B cell (primary cell): ENCODE data around the gene ZNF319. TPM values are rescaled to one million over a fixed set of nuclear protein-coding genes. Genes with fewer than 3 reads are reported as not detected.

Experiments used
- ATAC-seq: fragments of 200-7000 bp; cut with Tn5 transposase; one replicate; pipeline ENCODE4 v1.10.0; 2021; ENCODE audit warnings: low read depth, mild to moderate bottlenecking, moderate number of reproducible peaks, moderate library complexity
- CTCF ChIA-PET: fragments of 350-600 bp; sonication (Branson Sonifier 250); formaldehyde crosslinking; loops from one replicate; lab custom pipeline; 2021; ENCODE audit warnings: antibody characterized with exemption, inconsistent platforms; lab: Charles Lee
- POLR2A ChIA-PET: fragments of 350-600 bp; sonication (Branson Sonifier 250); formaldehyde crosslinking; loops from one replicate; lab custom pipeline; 2021; ENCODE audit warnings: antibody characterized with exemption; lab: Charles Lee
- DNase-seq: peaks from one replicate; pipeline ENCODE4 v3.0.0; 2013
- H2AFZ ChIP-seq: 2 replicates; pipeline ENCODE4 v1.6.1; 2012; ENCODE audit warnings: mild to moderate bottlenecking, low read depth, low read length; ENCODE audit not compliant: insufficient read depth, poor library complexity, severe bottlenecking
- H3K27ac ChIP-seq, 2 donors: 1 replicate in 1 of 2; 2 replicates in 1 of 2; pipeline ENCODE4 v1.5.1; 2012 to 2013; ENCODE audit warnings: low read length in 2 of 2, mild to moderate bottlenecking in 2 of 2, moderate library complexity in 1 of 2
- H3K27me3 ChIP-seq, 4 experiments: fragments of 200-600 bp in 1 of 4; sonication (generic) in 1 of 4; replicated peaks in 1 of 4; 1 replicate in 2 of 4; 2 replicates in 2 of 4; pipeline versions ENCODE4 v1.6.1 to v1.7.0; 2013 to 2016; ENCODE audit warnings: low read length in 3 of 4, mild to moderate bottlenecking in 2 of 4, mixed read lengths in 1 of 4, moderate library complexity in 1 of 4; ENCODE audit not compliant: insufficient read depth in 4 of 4, control insufficient read depth in 3 of 4; ENCODE audit errors: control extremely low read depth in 1 of 4
- H3K36me3 ChIP-seq, 2 experiments: replicated peaks in 1 of 2; 1 replicate in 1 of 2; 2 replicates in 1 of 2; pipeline versions ENCODE4 v1.6.1 to v1.7.1; 2013; ENCODE audit warnings: low read length in 1 of 2; ENCODE audit not compliant: insufficient read depth in 2 of 2, control insufficient read depth in 1 of 2; ENCODE audit errors: control extremely low read depth in 1 of 2, extremely low read depth in 1 of 2
- H3K4me1 ChIP-seq, 2 donors: fragments of 200-600 bp in 1 of 2; sonication (generic) in 1 of 2; 1 replicate in 1 of 2; 2 replicates in 1 of 2; pipeline versions ENCODE4 v1.5.1 to v1.6.1; 2013 to 2017; ENCODE audit warnings: low read length in 2 of 2; ENCODE audit not compliant: control insufficient read depth in 2 of 2, insufficient read depth in 2 of 2
- H3K4me2 ChIP-seq: replicated peaks from 2 replicates; pipeline ENCODE3; 2012; ENCODE audit warnings: mild to moderate bottlenecking, low read depth, low read length; ENCODE audit not compliant: poor library complexity, severe bottlenecking
- H3K4me3 ChIP-seq, 5 experiments: fragments of 200-600 bp in 1 of 5; sonication (generic) in 1 of 5; 1 replicate in 3 of 5; 2 replicates in 2 of 5; pipeline versions ENCODE4 v1.5.1 to v1.7.0; 2011 to 2016; ENCODE audit warnings: low read length in 4 of 5, mild to moderate bottlenecking in 4 of 5, low read depth in 2 of 5, control low read depth in 1 of 5, moderate library complexity in 1 of 5; ENCODE audit not compliant: insufficient read depth in 1 of 5; ENCODE audit errors: control extremely low read depth in 1 of 5, extremely low read depth in 1 of 5
- H3K79me2 ChIP-seq: fragments of 200-600 bp; sonication (generic); one replicate; pipeline ENCODE4 v1.6.0; 2016; ENCODE audit warnings: low read length; ENCODE audit not compliant: control insufficient read depth, insufficient read depth
- H3K9ac ChIP-seq: fragments of 200-600 bp; sonication (generic); 2 replicates; pipeline ENCODE4 v1.6.1; 2017; ENCODE audit warnings: mild to moderate bottlenecking, low read length, moderate library complexity
- H3K9me3 ChIP-seq, 3 donors: one replicate each; pipeline versions ENCODE4 v1.6.1 to v1.7.1; 2013; ENCODE audit warnings: low read length in 2 of 3; ENCODE audit not compliant: control insufficient read depth in 2 of 3, insufficient read depth in 1 of 3; ENCODE audit errors: control extremely low read depth in 1 of 3
- H4K20me1 ChIP-seq: 2 replicates; pipeline ENCODE4 v1.6.0; 2012; ENCODE audit warnings: mild to moderate bottlenecking, low read length; ENCODE audit not compliant: insufficient read depth, control insufficient read depth, poor library complexity, severe bottlenecking
- H3K27ac Mint-ChIP-seq: one replicate; pipeline ENCODE4 v1.8.0; 2021; ENCODE audit warnings: mixed read lengths
- H3K27me3 Mint-ChIP-seq: one replicate; pipeline ENCODE4 v1.8.0; 2021; ENCODE audit warnings: mixed read lengths
- H3K4me1 Mint-ChIP-seq: one replicate; pipeline ENCODE4 v1.8.0; 2021; ENCODE audit warnings: mixed read lengths
- H3K4me3 Mint-ChIP-seq: one replicate; pipeline ENCODE4 v1.8.0; 2021; ENCODE audit warnings: mixed read lengths
- H3K9me3 Mint-ChIP-seq: one replicate; pipeline ENCODE4 v1.8.0; 2022; ENCODE audit warnings: mixed read lengths; ENCODE audit not compliant: insufficient read depth
- EZH2 ChIP-seq: IDR thresholded peaks from 2 replicates; pipeline ENCODE4 v1.6.1; 2012; ENCODE audit warnings: borderline replicate concordance, low read depth, mild to moderate bottlenecking, moderate library complexity, low read length; ENCODE audit not compliant: insufficient read depth, poor library complexity, severe bottlenecking
- WGBS: methylation state at CpG from one replicate; pipeline ENCODE4 v1.1.5; 2013; ENCODE audit warnings: missing lambda C conversion rate; ENCODE audit not compliant: insufficient coverage; 5-methylcytosine and 5-hydroxymethylcytosine counted together
- intact Hi-C: fragments of 100-400 bp; cut with micrococcal nuclease; formaldehyde crosslinking; loops from one replicate; pipeline ENCODE4 v1.10.0; 2022
- polyA plus RNA-seq: library from polyadenylated mRNA; depleted of rRNA; stranded (reverse); fragments of >200 nt; gene quantifications from 2 replicates; pipeline ENCODE4 v1.2.3, GENCODE V29; 2012
- total RNA-seq, 2 donors: library from RNA; stranded (reverse); fragments of 120-200 nt in 1 of 2; gene quantifications; 1 replicate in 1 of 2; 2 replicates in 1 of 2; pipeline versions ENCODE4 v1.2.3 to v1.2.4, GENCODE V29; 2013 to 2022
- TF ChIP-seq, protein P1 (sequence below): fragments of 200-600 bp; IDR thresholded peaks from one replicate; pipeline ENCODE4 v1.8.0; 2022; ENCODE audit warnings: antibody characterized with exemption, mild to moderate bottlenecking

ZNF319 gene
- total and polyA plus RNA-seq, 2 donors (not counting 1 experiment from before 2014, with no cell fraction given), result 12.4 to 15.1 TPM

DNA sequence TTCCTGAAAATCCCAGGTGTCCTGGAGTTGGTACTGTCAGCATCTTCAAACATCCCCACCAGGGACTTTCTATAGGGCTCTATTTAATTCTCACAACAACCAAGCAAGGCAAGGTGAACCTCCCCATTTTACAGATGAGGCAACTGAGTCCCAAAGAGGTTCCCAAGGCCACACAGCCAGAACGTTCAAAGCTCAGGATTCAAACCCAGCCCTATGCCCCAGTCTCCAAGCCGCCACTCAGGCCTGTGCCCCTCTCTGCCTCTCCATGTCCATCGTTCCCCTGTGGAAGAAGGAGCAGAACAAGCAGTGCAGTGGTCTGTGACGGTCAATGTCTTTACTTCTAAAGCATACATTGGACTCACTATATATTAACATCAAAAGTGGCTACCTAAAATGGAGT, 6.1 kb downstream of the ZNF319 start:
- no peak overlapping the region for H3K4me3 ChIP-seq
- H4K20me1 ChIP-seq, result peaks cover 41% of the 10 kb centered on the region
- H3K4me1 ChIP-seq, result peaks cover 12 to 19% of the 10 kb centered on the region in 2 donors
- 90% methylated on average over 3 of the region's 4 CpGs for WGBS
- H2AFZ ChIP-seq, result no peak overlapping the region
- intact Hi-C loops, result no loop called here
- no peaks in the 10 kb centered on the region for H3K27me3 ChIP-seq
- ChIA-PET POLR2A (no interaction called here), CTCF (no interaction called here)
- H3K9me3 Mint-ChIP-seq, result no peaks in the 10 kb centered on the region
- no peak overlapping the region for H3K27ac Mint-ChIP-seq
- H3K79me2 ChIP-seq, result peaks cover 21% of the 10 kb centered on the region
- no peak overlapping the region for H3K9ac ChIP-seq
- ATAC-seq (no peak), DNase-seq (no peak)
- H3K4me2 ChIP-seq, result no peak overlapping the region
- H3K4me3 Mint-ChIP-seq, result no peak overlapping the region
- H3K9me3 ChIP-seq, result no peaks in the 10 kb centered on the region
- no peaks in the 10 kb centered on the region for H3K27me3 Mint-ChIP-seq
- TF ChIP-seq, protein P1, sequence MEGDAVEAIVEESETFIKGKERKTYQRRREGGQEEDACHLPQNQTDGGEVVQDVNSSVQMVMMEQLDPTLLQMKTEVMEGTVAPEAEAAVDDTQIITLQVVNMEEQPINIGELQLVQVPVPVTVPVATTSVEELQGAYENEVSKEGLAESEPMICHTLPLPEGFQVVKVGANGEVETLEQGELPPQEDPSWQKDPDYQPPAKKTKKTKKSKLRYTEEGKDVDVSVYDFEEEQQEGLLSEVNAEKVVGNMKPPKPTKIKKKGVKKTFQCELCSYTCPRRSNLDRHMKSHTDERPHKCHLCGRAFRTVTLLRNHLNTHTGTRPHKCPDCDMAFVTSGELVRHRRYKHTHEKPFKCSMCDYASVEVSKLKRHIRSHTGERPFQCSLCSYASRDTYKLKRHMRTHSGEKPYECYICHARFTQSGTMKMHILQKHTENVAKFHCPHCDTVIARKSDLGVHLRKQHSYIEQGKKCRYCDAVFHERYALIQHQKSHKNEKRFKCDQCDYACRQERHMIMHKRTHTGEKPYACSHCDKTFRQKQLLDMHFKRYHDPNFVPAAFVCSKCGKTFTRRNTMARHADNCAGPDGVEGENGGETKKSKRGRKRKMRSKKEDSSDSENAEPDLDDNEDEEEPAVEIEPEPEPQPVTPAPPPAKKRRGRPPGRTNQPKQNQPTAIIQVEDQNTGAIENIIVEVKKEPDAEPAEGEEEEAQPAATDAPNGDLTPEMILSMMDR, result no peak
- no peak for TF ChIP-seq EZH2
- peaks cover 0 to 23% of the 10 kb centered on the region in 2 experiments for H3K36me3 ChIP-seq
- no peak overlapping the region for H3K27ac ChIP-seq
- peaks cover 20% of the 10 kb centered on the region for H3K4me1 Mint-ChIP-seq

DNA sequence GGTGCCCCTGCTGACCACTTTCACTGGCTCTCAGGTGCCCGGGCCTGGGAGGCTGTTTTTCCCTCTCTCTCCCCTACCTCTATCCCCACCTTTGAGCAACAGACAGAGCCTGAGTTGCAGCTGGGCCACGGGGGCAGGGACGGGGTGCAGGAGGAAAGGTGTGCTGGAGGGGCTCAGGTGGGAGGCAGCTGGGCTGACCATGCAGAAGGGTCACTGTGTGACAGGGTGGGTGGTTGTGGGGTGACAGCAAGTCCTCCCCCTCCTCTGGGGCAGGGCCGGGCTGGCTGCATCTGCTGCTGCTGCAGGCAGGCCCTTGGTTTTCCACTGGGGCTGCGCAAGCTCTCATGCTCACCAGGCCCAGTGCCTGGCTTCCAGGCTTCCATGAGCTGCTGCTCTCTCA, 6.6 kb downstream of the ZNF319 start:
- no peak for TF ChIP-seq EZH2
- TF ChIP-seq, protein P1, result no peak
- ATAC-seq (no peak), DNase-seq (no peak)
- Mint-ChIP-seq H3K9me3 (no peaks in the 10 kb centered on the region), H3K4me1 (peaks cover 15% of the 10 kb centered on the region), H3K4me3 (no peak overlapping the region), H3K27me3 (no peaks in the 10 kb centered on the region), H3K27ac (no peak overlapping the region)
- Histone ChIP-seq H3K79me2 (peaks cover 19% of the 10 kb centered on the region), H3K9me3 (no peaks in the 10 kb centered on the region), H3K9ac (no peak overlapping the region), H3K4me2 (no peak overlapping the region), H3K4me1 (peaks cover 7 to 14% of the 10 kb centered on the region in 2 donors), H3K27ac (no peak overlapping the region), H4K20me1 (peaks cover 39% of the 10 kb centered on the region), H3K4me3 (no peak overlapping the region), H2AFZ (no peak overlapping the region), H3K27me3 (no peaks in the 10 kb centered on the region), H3K36me3 (peaks cover 0 to 23% of the 10 kb centered on the region in 2 experiments)
- WGBS, result 100% methylated on average over 1 of the region's 5 CpGs
- intact Hi-C loops, result no loop called here
- CTCF ChIA-PET, result interaction anchor here (1.3 kb wide), 1 partner anchor 11 kb away, joined by 4 read pairs; no protein-coding TSS in a partner anchor
- POLR2A ChIA-PET, result no interaction called here
